ENCODE data around the gene MOV10. TPM values are rescaled to one million over a fixed set of nuclear protein-coding genes. Genes with fewer than 3 reads are reported as not detected.

Gene MOV10
- total and polyA plus RNA-seq, 2 of the 8 experiments (the other 6 are each of a cell fraction or from before 2014, with no cell fraction given): 57.3 to 109 TPM

DNA sequence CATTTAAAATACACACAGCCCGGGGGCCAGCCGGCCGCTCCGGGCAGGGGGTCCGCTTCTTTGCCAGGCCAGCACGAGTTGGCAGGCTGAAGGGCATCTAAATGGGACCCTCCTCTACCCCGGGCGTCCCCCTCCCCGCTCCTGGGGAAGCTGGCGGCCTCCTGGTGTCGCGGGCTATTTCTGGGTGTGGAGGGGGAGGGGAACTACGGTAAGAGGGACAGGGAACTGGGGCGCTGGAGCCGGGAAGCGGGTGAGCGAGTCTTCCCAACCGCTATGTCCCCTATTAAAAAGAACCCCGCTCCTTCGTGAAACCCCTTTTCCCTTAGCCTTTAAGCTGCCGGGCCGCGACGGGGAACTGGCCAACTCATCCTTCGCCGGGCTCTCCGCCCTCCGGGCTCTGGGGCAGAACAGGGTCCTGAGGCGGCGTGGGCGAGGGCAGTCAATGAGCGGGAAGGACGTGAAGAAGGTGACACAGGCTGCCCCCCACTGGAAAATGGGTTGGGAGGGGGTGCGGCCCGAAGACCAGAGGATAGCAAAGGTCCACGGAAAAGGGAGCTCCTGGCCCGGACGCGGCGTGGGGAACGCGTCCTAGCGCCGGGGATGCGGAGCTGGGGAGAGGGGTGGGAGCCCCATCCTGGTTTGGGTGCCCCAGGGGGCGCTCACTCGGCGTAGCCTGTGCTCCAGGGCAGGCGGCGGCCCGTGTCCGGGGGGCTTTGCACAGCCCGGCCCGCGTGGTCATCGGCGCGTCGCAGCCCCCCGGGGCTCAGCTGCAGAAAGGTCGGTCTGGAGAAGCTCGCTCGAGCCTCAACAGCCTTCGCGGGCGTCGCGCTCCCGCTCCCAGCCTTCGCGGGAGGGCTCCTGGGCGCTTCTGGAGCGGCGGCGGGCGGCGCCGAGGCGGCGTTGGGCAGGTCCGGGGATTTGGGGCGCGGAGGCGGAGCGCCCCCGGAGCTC, 40.1 kb downstream of the MOV10 start:
- H3K56ac ChIP-seq (replicated peaks; ENCODE audit: insufficient read length, low read depth, low read length): no peak overlapping the region
- peak overlapping the region; percentile 69; the same call in 1 of the 2 replicates for H4K8ac ChIP-seq (ENCODE audit: extremely low read depth, insufficient read depth, low read length)
- H3K9ac ChIP-seq (replicated peaks in 1 of 4; ENCODE audit: extremely low read depth in 1 of 4, low read depth in 3 of 4, low read length in 3 of 4): peak overlapping the region in 1 of 4 experiments; percentile 73; a peak in 3 of 7 replicates
- H3K4me2 ChIP-seq (ENCODE audit: insufficient read depth in 1 of 2, low read depth in 2 of 2, low read length in 2 of 2): peak overlapping the region; percentile 75 to 82
- CTCF ChIA-PET (ENCODE audit: partially characterized antibody): interaction anchor here (0.5 to 14.2 kb wide), 31 partner anchors 9 to 962 kb away, joined by 3 to 547 read pairs (median 6); partner anchors contain the start of genes LRIG2 and MOV10
- peak overlapping the region; percentile 59 to 81 (median 68) for H3K4me3 ChIP-seq (ENCODE audit: extremely low read depth in 1 of 4, insufficient read depth in 2 of 4, low read depth in 3 of 4, low read length in 4 of 4)
- 2% methylated on average over 67 of the region's 86 CpGs; no CpG with 5 or more reads in 1 of the 2 experiments for WGBS, 2 experiments (ENCODE audit: extremely low coverage in 1 of 2, insufficient coverage in 1 of 2, insufficient read length in 1 of 2, insufficient replicate concordance in 2 of 2, low coverage in 1 of 2, low lambda C conversion rate in 2 of 2, missing lambda C conversion rate in 1 of 2)
- H3K36me3 ChIP-seq (ENCODE audit: control insufficient read depth in 2 of 4, insufficient read depth in 4 of 4, low read length in 3 of 4): peaks cover 0 to 5% (median 3%) of the 10 kb centered on the region in 4 experiments; a peak in 4 of 8 replicates
- POLR2A ChIA-PET (ENCODE audit: partially characterized antibody): interaction anchor here (0.6 to 4.3 kb wide), 17 partner anchors 9 to 358 kb away, joined by 3 to 32 read pairs (median 4); partner anchors contain the start of genes LRIG2, MOV10, SLC16A1 and WNT2B
- DNase-seq (ENCODE audit: low read depth in 1 of 2, low spot score in 2 of 2) (peak in 1 of 2 experiments; percentile 74), FAIRE-seq (no peak)
- no peak overlapping the region for H3K23ac ChIP-seq (ENCODE audit: insufficient read length)
- H3K9me3 ChIP-seq (ENCODE audit: insufficient read depth in 2 of 2, low read depth in 1 of 2, low read length in 1 of 2): no peaks in the 10 kb centered on the region
- H2AFZ ChIP-seq (ENCODE audit: low read length): no peak overlapping the region
- H4K91ac ChIP-seq (replicated peaks; ENCODE audit: insufficient read length, low read length): no peak overlapping the region
- no peak overlapping the region; the same call in 1 of the 2 replicates for H2BK5ac ChIP-seq (ENCODE audit: low read depth, low read length)
- no peak overlapping the region for H2BK20ac ChIP-seq (ENCODE audit: low read length)
- H3K4ac ChIP-seq (replicated peaks; ENCODE audit: insufficient read length, low read depth, low read length): no peak overlapping the region
- H3K4me1 ChIP-seq (replicated peaks in 1 of 4; ENCODE audit: control insufficient read depth in 3 of 4, insufficient read depth in 4 of 4, low read length in 3 of 4): peaks cover 0 to 20% (median 13%) of the 10 kb centered on the region in 4 experiments; a peak in 6 of 7 replicates
- H3K27me3 ChIP-seq (replicated peaks in 1 of 4; ENCODE audit: control insufficient read depth in 3 of 4, extremely low read depth in 1 of 4, insufficient read depth in 3 of 4, low read length in 3 of 4): peaks cover 0 to 23% (median 12%) of the 10 kb centered on the region in 4 experiments; a peak in 4 of 7 replicates
- H4K20me1 ChIP-seq (replicated peaks in 1 of 2; ENCODE audit: control insufficient read depth in 1 of 2, insufficient read depth in 2 of 2, low read length in 2 of 2): peaks cover 0 to 8% of the 10 kb centered on the region in 2 experiments
- no peak overlapping the region for H4K5ac ChIP-seq (ENCODE audit: insufficient read length, low read depth, low read length)
- no peak overlapping the region for H3K14ac ChIP-seq (ENCODE audit: insufficient read length)
- H3K79me1 ChIP-seq (ENCODE audit: low read depth, low read length): no peaks in the 10 kb centered on the region
- H2AK5ac ChIP-seq (ENCODE audit: low read depth, low read length): no peak overlapping the region
- H3K18ac ChIP-seq (ENCODE audit: extremely low read depth, low read length): peak overlapping the region; percentile 56; the same call in 1 of the 2 replicates
- H2BK15ac ChIP-seq (ENCODE audit: low read length): no peak overlapping the region
- H2BK12ac ChIP-seq (ENCODE audit: low read depth, low read length): no peak overlapping the region
- no peaks in the 10 kb centered on the region for H3K79me2 ChIP-seq (ENCODE audit: control insufficient read depth in 1 of 2, insufficient read depth in 2 of 2, low read length in 2 of 2)
- no peak overlapping the region for H2BK120ac ChIP-seq (replicated peaks; ENCODE audit: low read depth, low read length)
- peaks cover 14% of the 10 kb centered on the region for H3K23me2 ChIP-seq (ENCODE audit: low read depth, low read length)
- H3K27ac ChIP-seq (ENCODE audit: low read depth, low read length): no peak overlapping the region
- 0 out of 2 replicates have a peak, but pooled peaks have one; percentile 25 for TF ChIP-seq TBP (IDR thresholded peaks at IDR 0.05; ENCODE audit: low read depth, low read length)
- TF ChIP-seq SIN3A (conservative IDR thresholded peaks at IDR 0.05 in 1 of 2, IDR thresholded peaks at IDR 0.05 in 1 of 2; ENCODE audit: low read depth in 1 of 2, low read length in 2 of 2): no peak
- no peak for TF ChIP-seq BCL11A (IDR thresholded peaks at IDR 0.05; ENCODE audit: low read depth in 2 of 2, low read length in 2 of 2)
- TF ChIP-seq SP1 (IDR thresholded peaks at IDR 0.05; ENCODE audit: low read depth, low read length): no peak
- no peak for TF ChIP-seq USF2 (IDR thresholded peaks at IDR 0.05; ENCODE audit: low read length)
- no peak for TF ChIP-seq RNF2 (IDR thresholded peaks at IDR 0.05; ENCODE audit: borderline replicate concordance, low read depth, low read length, missing control alignments, poor library complexity, severe bottlenecking)
- TF ChIP-seq RAD21 (IDR thresholded peaks at IDR 0.05 in 1 of 2, conservative IDR thresholded peaks at IDR 0.05 in 1 of 2; ENCODE audit: low read depth in 2 of 2, low read length in 2 of 2): no peak
- TF ChIP-seq PHF8 (conservative IDR thresholded peaks at IDR 0.05; ENCODE audit: low read depth, low read length): peak; percentile 56
